K562 (cell line): Measurements from ENCODE around the gene FBXO15.

ENCODE experiments used
- ADNP ChIP-seq: fragments of 200-800 bp; sonication (Bioruptor generic); IDR thresholded peaks from 2 replicates; pipeline ENCODE4 v1.6.1; 2016; ENCODE audit warnings: missing genetic modification characterization, missing compliant biosample characterization
- CHD7 ChIP-seq: fragments of 200-600 bp; sonication (generic); IDR thresholded peaks from one replicate; pipeline ENCODE4 v1.6.1; 2012; ENCODE audit warnings: mild to moderate bottlenecking, low read depth, low read length, inconsistent platforms
- CTCF ChIP-seq, 3 experiments: IDR thresholded peaks in 2 of 3; conservative IDR thresholded peaks in 1 of 3; 2 replicates each; pipeline ENCODE4 v1.5.1; 2011 to 2012; ENCODE audit warnings: low read length in 3 of 3, mild to moderate bottlenecking in 3 of 3, control low read depth in 2 of 3, improper control_type of control experiment in 1 of 3, inconsistent platforms in 1 of 3, low read depth in 1 of 3, mixed read lengths in 1 of 3, moderate library complexity in 1 of 3; ENCODE audit not compliant: insufficient read depth in 2 of 3
- POLR2A ChIP-seq: fragments of 450-650 bp; conservative IDR thresholded peaks from 2 replicates; pipeline ENCODE4 v1.6.1; 2016
- REST ChIP-seq, 2 experiments: fragments of 450-650 bp; formaldehyde crosslinking in 1 of 2; IDR thresholded peaks; 2 replicates each; pipeline versions ENCODE4 v1.4.0 to v1.6.1; 2014 to 2020; ENCODE audit warnings: mild to moderate bottlenecking in 2 of 2, borderline replicate concordance in 1 of 2, low read depth in 1 of 2
- SAP30 ChIP-seq: fragments of 200-600 bp; sonication (generic); IDR thresholded peaks from 2 replicates; pipeline ENCODE4 v1.6.1; 2012; ENCODE audit warnings: borderline replicate concordance, low read depth, mild to moderate bottlenecking, moderate library complexity, low read length, control low read depth, inconsistent platforms; ENCODE audit not compliant: insufficient read depth, poor library complexity, severe bottlenecking
- SMAD2 ChIP-seq: fragments of 150-350 bp; IDR thresholded peaks from 2 replicates; pipeline ENCODE4 v1.6.1; 2014; ENCODE audit warnings: low read depth, mild to moderate bottlenecking, low read length
- ZBTB5 ChIP-seq: fragments of 450-650 bp; IDR thresholded peaks from 2 replicates; pipeline ENCODE4 v1.6.1; 2017; ENCODE audit warnings: antibody characterized with exemption

GRCh38 chr18:74147491-74147778, 199 bp downstream of the FBXO15 start:
- no peak for TF ChIP-seq SMAD2
- no peak for TF ChIP-seq CTCF (IDR thresholded peaks at IDR 0.05 in 2 of 3, conservative IDR thresholded peaks at IDR 0.05 in 1 of 3; ENCODE audit: insufficient read depth in 2 of 3, low read depth in 1 of 3, low read length in 3 of 3)
- no peak for TF ChIP-seq ZBTB5
- TF ChIP-seq POLR2A: no peak
- no peak for TF ChIP-seq REST (IDR thresholded peaks at IDR 0.05; ENCODE audit: borderline replicate concordance)
- TF ChIP-seq REST (CRISPR knock-in tag; IDR thresholded peaks at IDR 0.05; ENCODE audit: low read depth): no peak
- TF ChIP-seq CHD7: no peak
- TF ChIP-seq SAP30: no peak
- no peak for TF ChIP-seq ADNP
